HG03060 (cell line): ENCODE measurements around the gene SRSF3.

Experiments
- ATAC-seq: cut with Tn5 transposase; IDR thresholded peaks from one replicate; pipeline ENCODE4 v1.9.1; 2021; ENCODE audit warnings: low read depth, moderate number of reproducible peaks; ENCODE audit not compliant: unreplicated experiment

The SRSF3 gene

DNA sequence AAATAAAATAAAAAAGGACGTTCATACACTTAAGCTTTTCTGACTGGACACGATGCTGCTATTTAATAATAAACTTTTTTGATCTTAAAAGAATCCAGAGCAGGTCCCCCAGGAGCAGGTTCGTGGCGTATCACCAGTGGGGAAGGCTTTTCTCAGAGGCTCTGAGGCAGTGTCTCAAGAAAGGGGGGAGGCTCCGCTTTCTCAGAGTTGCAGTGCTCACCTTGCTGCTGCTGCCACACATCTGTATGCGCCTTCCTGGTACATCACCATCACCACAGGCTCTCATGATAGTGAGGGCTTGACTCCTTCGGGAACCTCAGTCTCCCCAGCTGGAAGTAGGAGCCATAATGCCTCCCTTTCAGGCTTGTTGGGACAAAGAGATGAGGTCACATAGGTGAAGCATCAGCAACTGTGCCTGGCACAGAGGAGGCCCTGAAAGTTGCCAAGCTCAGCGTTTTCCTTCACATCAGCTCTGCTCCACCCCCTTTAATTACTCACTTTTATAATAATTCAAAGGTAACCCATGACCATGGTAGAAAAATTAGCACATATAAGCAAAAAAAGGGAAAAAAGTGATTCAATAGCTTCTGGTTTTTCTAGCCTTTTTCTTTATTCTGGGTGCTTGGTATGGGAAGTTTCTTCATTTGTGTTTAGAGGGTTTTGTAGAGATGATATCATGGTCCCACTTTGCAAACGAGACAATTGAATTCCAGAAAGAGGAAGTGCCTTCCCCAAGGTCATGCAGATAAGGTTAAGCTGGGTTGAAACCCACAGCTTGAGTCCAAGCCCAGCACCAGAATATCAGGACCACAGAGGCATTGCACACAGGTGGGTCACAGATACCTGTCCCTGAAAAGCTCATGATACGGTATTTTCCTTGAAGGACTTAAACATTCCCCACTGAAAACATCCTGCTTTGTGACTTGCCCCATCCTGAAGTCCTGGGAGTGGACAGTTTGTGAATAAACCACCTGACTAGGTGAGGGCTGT, 24.5 kb downstream of the SRSF3 start:
- no peak for ATAC-seq

GRCh38 chr6:36621371-36621855, 27.3 kb downstream of the SRSF3 start:
- ATAC-seq = no peak

DNA sequence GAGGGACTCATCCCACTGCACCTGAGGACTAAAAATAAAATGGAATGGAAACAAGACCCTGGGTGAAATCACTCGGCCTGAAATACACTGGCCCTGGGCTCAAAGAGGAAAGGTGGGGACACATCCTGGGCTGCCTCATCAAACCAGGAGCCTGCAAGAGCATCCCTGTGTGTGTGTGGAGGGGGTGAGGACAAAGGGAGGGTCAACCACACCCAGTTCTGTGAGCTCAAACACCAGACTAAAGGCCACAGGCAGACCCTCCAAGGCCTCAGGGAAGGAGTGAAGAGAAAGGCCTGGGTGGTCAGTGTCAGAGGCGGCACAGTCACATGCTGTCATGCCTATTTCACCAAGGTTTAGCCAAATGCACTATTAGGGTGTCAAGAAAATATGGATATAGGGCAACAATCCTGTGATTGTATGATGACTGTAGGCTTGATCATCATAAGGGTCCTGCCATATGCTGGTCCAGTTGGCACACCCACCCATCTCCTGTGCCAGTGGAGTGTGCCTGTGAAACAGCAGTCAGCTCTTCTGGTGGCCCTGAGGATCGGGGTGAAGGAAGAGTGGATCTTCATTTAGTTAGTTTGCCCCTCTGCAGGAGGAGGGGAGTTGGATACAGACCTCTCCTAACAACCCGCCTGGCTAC, 28.9 kb downstream of the SRSF3 start:
- ATAC-seq = no peak

DNA sequence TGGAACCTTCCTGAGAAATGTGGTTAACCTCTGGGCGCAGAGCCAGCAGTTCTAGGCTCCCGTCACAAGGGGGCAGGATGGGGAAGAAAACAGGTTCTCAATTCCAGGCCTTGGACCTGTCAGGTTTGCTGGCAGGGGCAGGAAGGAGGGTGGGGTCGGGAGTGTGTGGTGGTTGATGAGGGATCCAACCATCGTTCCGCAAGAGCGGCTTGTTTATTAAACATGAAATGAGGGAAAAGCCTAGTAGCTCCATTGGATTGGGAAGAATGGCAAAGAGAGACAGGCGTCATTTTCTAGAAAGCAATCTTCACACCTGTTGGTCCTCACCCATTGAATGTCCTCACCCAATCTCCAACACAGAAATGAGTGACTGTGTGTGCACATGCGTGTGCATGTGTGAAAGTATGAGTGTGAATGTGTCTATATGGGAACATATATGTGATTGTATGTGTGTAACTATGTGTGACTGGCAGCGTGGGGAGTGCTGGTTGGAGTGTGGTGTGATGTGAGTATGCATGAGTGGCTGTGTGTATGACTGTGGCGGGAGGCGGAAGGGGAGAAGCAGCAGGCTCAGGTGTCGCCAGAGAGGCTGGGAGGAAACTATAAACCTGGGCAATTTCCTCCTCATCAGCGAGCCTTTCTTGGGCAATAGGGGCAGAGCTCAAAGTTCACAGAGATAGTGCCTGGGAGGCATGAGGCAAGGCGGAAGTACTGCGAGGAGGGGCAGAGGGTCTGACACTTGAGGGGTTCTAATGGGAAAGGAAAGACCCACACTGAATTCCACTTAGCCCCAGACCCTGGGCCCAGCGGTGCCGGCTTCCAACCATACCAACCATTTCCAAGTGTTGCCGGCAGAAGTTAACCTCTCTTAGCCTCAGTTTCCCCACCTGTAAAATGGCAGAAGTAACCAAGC, 29.6 kb downstream of the SRSF3 start:
- no peak for ATAC-seq

DNA sequence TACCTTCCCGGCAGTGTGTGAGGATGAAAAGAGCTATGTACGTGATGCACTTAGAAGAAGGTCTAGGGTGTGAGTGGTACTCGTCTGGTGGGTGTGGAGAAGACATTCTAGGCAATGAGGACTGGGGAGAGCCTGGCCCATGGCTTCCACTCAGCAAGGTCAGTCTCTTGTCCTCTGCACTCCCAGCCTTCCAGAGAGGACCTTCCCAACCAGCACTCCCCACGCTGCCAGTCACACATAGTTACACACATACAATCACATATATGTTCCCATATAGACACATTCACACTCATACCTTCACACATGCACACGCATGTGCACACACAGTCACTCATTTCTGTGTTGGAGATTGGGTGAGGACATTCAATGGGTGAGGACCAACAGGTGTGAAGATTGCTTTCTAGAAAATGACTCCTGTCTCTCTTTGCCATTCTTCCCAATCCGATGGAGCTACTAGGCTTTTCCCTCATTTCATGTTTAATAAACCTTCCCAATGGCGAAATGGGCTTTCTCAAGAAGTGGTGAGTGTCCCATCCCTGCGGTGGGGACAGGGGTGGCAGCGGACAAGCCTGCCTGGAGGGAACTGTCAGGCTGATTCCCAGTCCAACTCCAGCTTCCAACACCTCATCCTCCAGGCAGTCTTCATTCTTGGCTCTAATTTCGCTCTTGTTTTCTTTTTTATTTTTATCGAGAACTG, 30.4 kb downstream of the SRSF3 start:
- ATAC-seq = no peak

DNA sequence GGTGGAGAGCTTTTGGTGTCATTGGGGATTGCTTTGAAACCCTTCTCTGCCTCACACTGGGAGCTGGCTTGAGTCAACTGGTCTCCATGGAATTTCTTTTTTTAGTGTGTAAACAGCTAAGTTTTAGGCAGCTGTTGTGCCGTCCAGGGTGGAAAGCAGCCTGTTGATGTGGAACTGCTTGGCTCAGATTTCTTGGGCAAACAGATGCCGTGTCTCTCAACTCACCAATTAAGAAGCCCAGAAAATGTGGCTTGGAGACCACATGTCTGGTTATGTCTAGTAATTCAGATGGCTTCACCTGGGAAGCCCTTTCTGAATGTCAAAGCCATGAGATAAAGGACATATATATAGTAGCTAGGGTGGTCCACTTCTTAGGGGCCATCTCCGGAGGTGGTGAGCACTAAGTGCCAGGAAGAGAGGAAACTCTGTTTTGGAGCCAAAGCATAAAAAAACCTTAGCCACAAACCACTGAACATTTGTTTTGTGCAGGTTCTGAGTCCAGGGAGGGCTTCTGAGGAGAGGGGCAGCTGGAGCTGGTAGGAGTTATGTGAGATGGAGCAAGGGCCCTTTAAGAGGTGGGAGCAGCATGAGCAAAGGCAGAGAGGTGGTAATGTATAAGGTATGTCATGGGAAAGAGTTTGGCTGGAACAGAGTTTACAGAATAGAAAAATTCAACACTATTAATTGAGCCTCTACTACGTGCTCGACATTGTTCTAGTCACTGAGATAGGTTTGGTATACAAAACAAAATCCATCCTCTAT, 31.2 kb downstream of the SRSF3 start:
- ATAC-seq = no peak

DNA sequence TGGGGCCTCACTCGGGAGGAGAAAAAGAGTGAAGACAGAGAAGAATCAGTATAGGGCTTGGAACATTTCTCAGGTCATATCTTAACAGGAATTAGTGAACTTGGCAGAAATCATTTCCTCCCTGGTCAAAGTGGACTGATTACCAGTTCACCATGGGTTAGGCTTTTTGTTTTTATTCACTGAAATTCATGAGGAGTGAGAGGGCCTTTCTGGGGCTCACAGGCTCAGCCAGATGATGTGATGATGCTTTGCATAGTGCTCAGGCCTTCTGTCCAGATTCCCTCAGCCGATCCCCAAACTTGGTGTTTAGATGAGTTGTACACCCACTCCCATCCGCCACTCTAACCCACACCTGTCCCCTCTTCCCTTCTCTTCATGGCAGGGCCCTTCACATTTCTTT, 32.5 kb downstream of the SRSF3 start:
- ATAC-seq = no peak

DNA sequence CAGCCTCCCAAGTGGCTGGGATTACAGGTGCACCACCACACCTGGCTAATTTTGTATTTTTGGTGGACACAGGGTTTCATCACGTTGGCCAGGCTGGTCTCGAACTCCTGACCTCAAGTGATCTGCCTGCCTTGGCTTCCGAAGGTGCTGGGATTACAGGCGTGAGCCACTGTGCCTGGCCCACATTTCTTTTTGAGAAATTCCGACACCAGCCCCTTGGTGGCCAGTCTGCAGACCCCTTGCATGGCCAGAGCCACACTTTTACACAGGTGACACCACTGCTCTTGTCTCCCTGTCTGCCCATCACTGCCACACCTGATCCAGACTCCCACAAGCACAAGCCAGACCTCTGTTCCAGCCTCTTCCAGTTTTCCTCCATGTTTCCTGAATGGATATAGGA, 33.0 kb downstream of the SRSF3 start:
- no peak for ATAC-seq

- ATAC-seq = no peak
Measured at GRCh38 chr6:36627801-36628246, 33.7 kb downstream of the SRSF3 start.

DNA sequence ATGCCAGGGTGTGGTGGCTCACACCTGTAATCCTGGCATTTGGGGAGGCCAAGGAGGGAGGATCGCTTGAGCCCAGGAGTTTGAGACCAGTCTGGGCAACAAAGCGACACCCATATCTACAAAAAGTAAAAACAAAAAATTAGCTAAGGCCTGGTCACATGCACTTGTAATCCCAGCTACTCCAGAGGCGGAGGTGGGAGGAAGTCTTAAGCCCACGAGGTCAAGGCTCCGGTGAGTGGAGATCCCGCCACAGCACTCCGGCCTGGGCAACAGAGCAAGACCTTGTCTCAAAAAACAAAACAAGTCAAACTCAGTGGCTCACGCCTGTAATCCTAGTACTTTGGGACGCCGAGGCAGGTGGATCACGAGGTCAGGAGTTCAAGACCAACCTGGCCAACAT, 35.6 kb downstream of the SRSF3 start:
- no peak for ATAC-seq

DNA sequence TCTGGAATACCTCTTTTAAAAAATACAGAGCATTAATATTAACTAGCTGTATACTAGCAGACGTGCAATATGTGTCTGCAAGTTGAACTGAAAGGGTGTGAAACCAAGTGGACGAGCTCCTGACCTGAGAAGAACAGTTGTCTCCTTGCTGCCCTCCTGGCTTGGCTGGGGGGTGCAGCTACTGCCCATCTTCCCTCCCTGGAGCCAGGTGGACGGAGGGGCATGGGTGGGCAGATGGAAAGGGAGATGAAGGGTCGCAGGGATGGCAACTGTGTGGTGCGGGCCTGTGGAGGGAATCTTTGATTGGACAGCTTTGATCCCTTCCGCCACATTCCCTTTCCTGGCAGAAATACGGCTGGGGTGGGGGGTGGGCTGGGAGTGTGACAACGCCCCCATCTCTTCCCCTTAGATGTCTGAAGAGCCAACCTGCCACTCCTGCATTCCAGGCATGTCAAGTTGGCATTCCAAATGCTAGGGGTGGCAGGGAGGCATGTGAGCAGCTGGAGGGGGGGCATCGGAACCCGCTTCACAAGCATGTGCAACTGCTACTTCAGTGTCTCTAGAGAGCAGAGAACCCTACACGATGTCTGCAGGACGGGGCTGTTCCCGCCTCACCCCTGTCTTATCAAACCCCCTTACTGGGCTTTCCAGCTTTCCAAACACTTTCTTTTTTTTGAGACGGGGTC, 37.3 kb downstream of the SRSF3 start:
- ATAC-seq = no peak

DNA sequence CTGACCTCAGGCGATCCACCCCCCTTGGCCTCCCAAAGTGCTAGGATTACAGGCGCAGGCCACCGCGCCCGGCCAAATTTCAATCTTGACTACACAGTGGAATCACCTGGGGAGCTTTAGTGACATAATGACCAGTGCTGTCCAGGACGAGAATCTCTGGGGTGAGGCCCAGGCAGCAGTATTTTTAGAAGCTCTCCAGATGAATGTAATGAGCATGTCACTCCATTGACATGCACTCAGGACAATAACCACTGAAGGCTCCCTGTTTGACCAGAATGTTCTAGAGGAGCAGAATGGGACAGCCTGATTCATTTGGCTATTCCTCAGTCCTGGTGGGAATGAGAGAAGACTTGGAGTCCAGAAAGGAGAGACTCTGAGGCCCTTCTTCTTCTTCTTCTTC, 39.2 kb downstream of the SRSF3 start:
- ATAC-seq = no peak

DNA sequence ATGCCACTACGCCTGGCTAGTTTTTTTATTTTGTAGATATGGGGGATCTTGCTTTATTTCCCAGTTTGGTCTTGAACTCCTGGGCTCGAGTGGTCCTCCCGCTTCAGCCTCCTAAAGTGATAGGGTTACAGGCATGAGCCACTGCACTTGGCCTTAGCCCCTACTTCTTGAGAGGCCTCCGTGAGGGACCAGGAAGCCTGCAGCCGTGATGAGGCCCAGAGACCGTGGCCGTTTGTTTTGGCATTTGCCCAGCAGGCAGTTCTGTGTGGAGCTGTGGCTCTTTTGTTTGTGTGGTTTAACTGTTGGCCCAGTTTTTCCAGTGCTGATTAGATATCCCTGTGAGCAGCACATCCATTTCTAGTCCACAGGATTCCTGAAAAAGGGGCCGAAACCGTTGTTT, 39.8 kb downstream of the SRSF3 start:
- ATAC-seq = no peak

GRCh38 chr6:36634317-36635108, 40.4 kb downstream of the SRSF3 start:
- ATAC-seq = no peak

GRCh38 chr6:36636283-36636682, 42.1 kb downstream of the SRSF3 start:
- ATAC-seq = no peak

DNA sequence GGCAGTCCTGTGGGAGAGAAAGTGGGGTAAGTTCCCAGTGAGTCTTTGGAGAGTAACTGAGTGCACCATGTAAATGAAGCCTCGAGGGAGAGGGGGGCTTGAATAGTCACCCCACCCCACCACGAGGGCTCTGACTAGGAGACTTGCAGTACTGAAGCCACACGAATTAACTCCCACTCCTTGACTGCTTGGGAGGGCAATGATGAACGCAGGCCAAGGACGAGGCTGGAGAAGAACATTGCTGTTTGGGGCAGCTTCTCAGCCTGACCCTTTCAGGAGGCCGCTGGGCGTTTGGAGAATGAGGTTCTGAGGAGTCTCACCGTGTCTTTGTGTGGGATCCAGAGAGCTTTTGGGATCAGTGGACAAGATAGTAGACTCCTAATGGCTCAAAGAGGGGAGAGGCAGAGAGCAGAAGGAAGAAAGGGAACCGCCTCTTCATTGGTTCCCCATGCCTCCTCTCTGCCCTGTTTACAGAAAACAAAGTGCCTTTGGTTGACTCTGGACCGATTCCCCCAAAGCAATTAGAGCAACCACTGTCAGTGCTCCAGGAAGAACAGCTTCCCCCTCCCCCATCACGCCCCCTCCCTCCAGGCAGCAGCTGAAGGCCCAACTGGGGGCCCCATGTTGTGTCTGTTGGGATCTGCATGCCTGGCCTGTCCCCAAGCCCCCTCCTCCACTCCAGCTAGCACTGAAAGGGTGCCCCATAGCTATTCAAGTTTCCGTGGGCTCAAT, 42.7 kb downstream of the SRSF3 start:
- ATAC-seq = no peak

- ATAC-seq = no peak
Measured at GRCh38 chr6:36638579-36638978, 44.4 kb downstream of the SRSF3 start.
